Rectal smooth muscle tissue (tissue), 1 donor: ENCODE measurements around the gene MAL.

ENCODE experiments used
- H3K27ac ChIP-seq: one replicate; pipeline ENCODE4 v1.7.0; 2013; ENCODE audit warnings: low read depth, low read length, inconsistent platforms
- H3K27me3 ChIP-seq: one replicate; pipeline ENCODE4 v1.7.0; 2013; ENCODE audit warnings: low read length; ENCODE audit not compliant: control insufficient read depth, insufficient read depth
- H3K36me3 ChIP-seq: one replicate; pipeline ENCODE4 v1.7.0; 2013; ENCODE audit warnings: low read length; ENCODE audit not compliant: control insufficient read depth, insufficient read depth
- H3K4me1 ChIP-seq: one replicate; pipeline ENCODE4 v1.7.0; 2013; ENCODE audit warnings: low read length; ENCODE audit not compliant: control insufficient read depth, insufficient read depth
- H3K4me3 ChIP-seq: one replicate; pipeline ENCODE4 v1.7.0; 2013; ENCODE audit warnings: low read length
- H3K9ac ChIP-seq: one replicate; pipeline ENCODE4 v1.7.0; 2013; ENCODE audit warnings: low read length

Gene MAL

GRCh38 chr2:95051626-95052025 lies 26.1 kb downstream of the MAL start:
- H3K36me3 ChIP-seq: no peaks in the 10 kb centered on the region
- no peaks in the 10 kb centered on the region for H3K27me3 ChIP-seq
- H3K9ac ChIP-seq: no peak overlapping the region
- no peak overlapping the region for H3K4me3 ChIP-seq
- H3K4me1 ChIP-seq: no peaks in the 10 kb centered on the region
- no peak overlapping the region for H3K27ac ChIP-seq

GRCh38 chr2:95052307-95052706 lies 26.8 kb downstream of the MAL start:
- no peak overlapping the region for H3K4me3 ChIP-seq
- no peaks in the 10 kb centered on the region for H3K4me1 ChIP-seq
- no peaks in the 10 kb centered on the region for H3K36me3 ChIP-seq
- no peak overlapping the region for H3K9ac ChIP-seq
- no peaks in the 10 kb centered on the region for H3K27me3 ChIP-seq
- H3K27ac ChIP-seq: no peak overlapping the region

- Histone ChIP-seq H3K27ac (no peak overlapping the region), H3K36me3 (no peaks in the 10 kb centered on the region), H3K27me3 (no peaks in the 10 kb centered on the region)
Measured at GRCh38 chr2:95052804-95053479, 27.4 kb downstream of the MAL start.

GRCh38 chr2:95053543-95053942 lies 28.0 kb downstream of the MAL start:
- Histone ChIP-seq H3K4me3 (no peak overlapping the region), H3K9ac (no peak overlapping the region), H3K27me3 (no peaks in the 10 kb centered on the region), H3K36me3 (no peaks in the 10 kb centered on the region), H3K27ac (no peak overlapping the region), H3K4me1 (no peaks in the 10 kb centered on the region)

More at GRCh38 chr2:95052804-95053479, 27.4 kb downstream of the MAL start:
- Histone ChIP-seq H3K4me1 (no peaks in the 10 kb centered on the region), H3K4me3 (no peak overlapping the region), H3K9ac (no peak overlapping the region)

GRCh38 chr2:95054016-95054415 lies 28.5 kb downstream of the MAL start:
- Histone ChIP-seq H3K4me1 (no peaks in the 10 kb centered on the region), H3K4me3 (no peak overlapping the region), H3K27ac (no peak overlapping the region), H3K27me3 (no peaks in the 10 kb centered on the region), H3K36me3 (no peaks in the 10 kb centered on the region), H3K9ac (no peak overlapping the region)

GRCh38 chr2:95055262-95055661 lies 29.8 kb downstream of the MAL start:
- Histone ChIP-seq H3K4me3 (no peak overlapping the region), H3K36me3 (no peaks in the 10 kb centered on the region), H3K9ac (no peak overlapping the region), H3K27me3 (peaks cover 3% of the 10 kb centered on the region), H3K4me1 (no peaks in the 10 kb centered on the region), H3K27ac (no peak overlapping the region)

GRCh38 chr2:95056044-95056443 lies 30.5 kb downstream of the MAL start:
- Histone ChIP-seq H3K4me3 (no peak overlapping the region), H3K27ac (no peak overlapping the region), H3K4me1 (no peaks in the 10 kb centered on the region), H3K9ac (no peak overlapping the region), H3K36me3 (no peaks in the 10 kb centered on the region), H3K27me3 (peaks cover 3% of the 10 kb centered on the region)

- no peak overlapping the region for H3K4me3 ChIP-seq
- peaks cover 3% of the 10 kb centered on the region for H3K27me3 ChIP-seq
- no peak overlapping the region for H3K9ac ChIP-seq
- H3K27ac ChIP-seq: no peak overlapping the region
- H3K36me3 ChIP-seq: no peaks in the 10 kb centered on the region
- H3K4me1 ChIP-seq: no peaks in the 10 kb centered on the region
Measured at GRCh38 chr2:95056461-95057459, 31.3 kb downstream of the MAL start.

- no peak overlapping the region for H3K27ac ChIP-seq
- H3K4me3 ChIP-seq: no peak overlapping the region
- H3K27me3 ChIP-seq: peaks cover 3% of the 10 kb centered on the region
- no peaks in the 10 kb centered on the region for H3K36me3 ChIP-seq
- H3K4me1 ChIP-seq: no peaks in the 10 kb centered on the region
- H3K9ac ChIP-seq: no peak overlapping the region
Measured at GRCh38 chr2:95057535-95058370, 32.2 kb downstream of the MAL start.

- H3K4me1 ChIP-seq: no peaks in the 10 kb centered on the region
- H3K27me3 ChIP-seq: peaks cover 3% of the 10 kb centered on the region
- H3K9ac ChIP-seq: no peak overlapping the region
- no peak overlapping the region for H3K27ac ChIP-seq
- H3K4me3 ChIP-seq: no peak overlapping the region
- H3K36me3 ChIP-seq: no peaks in the 10 kb centered on the region
Measured at GRCh38 chr2:95058466-95058988, 33.0 kb downstream of the MAL start.

- no peaks in the 10 kb centered on the region for H3K4me1 ChIP-seq
Measured at GRCh38 chr2:95058989-95059641, 33.6 kb downstream of the MAL start.

More at GRCh38 chr2:95058989-95059641, 33.6 kb downstream of the MAL start:
- H3K36me3 ChIP-seq: no peaks in the 10 kb centered on the region
- no peak overlapping the region for H3K27ac ChIP-seq
- no peak overlapping the region for H3K4me3 ChIP-seq
- H3K27me3 ChIP-seq: peaks cover 3% of the 10 kb centered on the region
- no peak overlapping the region for H3K9ac ChIP-seq
